ENCODE results near the gene MSX1. TPM values are rescaled to one million over a fixed set of nuclear protein-coding genes. Genes with fewer than 3 reads are reported as not detected.

The MSX1 gene
- total RNA-seq, 5 donors from 2014 or later (not counting 1 experiment from before 2014, with no cell fraction given), result not detected

- Mint-ChIP-seq H3K4me3 (no peak overlapping the region), H3K27ac (no peak overlapping the region), H3K9me3 (no peaks in the 10 kb centered on the region), H3K27me3 (peaks cover 39 to 52% of the 10 kb centered on the region in 2 donors), H3K36me3 (no peaks in the 10 kb centered on the region), H3K4me1 (peaks cover 0 to 3% (median 0%) of the 10 kb centered on the region in 3 donors)
- peaks cover 0 to 8% of the 10 kb centered on the region in 2 experiments for H3K4me1 ChIP-seq (ENCODE audit: control insufficient read depth in 1 of 2, extremely low read depth in 1 of 2, insufficient read depth in 2 of 2, low read length in 2 of 2)
- DNase-seq (no peak), ATAC-seq (replicated peaks in 1 of 4) (no peak)
- 39% methylated on average over 2 of the region's 7 CpGs for WGBS (ENCODE audit: insufficient coverage)
- CTCF ChIA-PET, result no interaction called here
- no peak overlapping the region for H3K4me3 ChIP-seq (ENCODE audit: control insufficient read depth in 1 of 2, extremely low read depth in 1 of 2, low read length in 1 of 2)
- H3K27ac ChIP-seq (ENCODE audit: low read length), result no peak overlapping the region
- POLR2A ChIA-PET, result no interaction called here
- no peaks in the 10 kb centered on the region for H3K9me3 ChIP-seq
- peaks cover 0 to 70% of the 10 kb centered on the region in 2 experiments for H3K27me3 ChIP-seq (replicated peaks in 1 of 2; ENCODE audit: control insufficient read depth in 2 of 2, extremely low read depth in 1 of 2, insufficient read depth in 2 of 2, low read length in 1 of 2)
- no peaks in the 10 kb centered on the region for H3K36me3 ChIP-seq (ENCODE audit: control insufficient read depth in 2 of 2, extremely low read depth in 1 of 2, insufficient read depth in 1 of 2, low read length in 1 of 2)
Measured at GRCh38 chr4:4847011-4847410, 12.5 kb upstream of the MSX1 start.

DNA sequence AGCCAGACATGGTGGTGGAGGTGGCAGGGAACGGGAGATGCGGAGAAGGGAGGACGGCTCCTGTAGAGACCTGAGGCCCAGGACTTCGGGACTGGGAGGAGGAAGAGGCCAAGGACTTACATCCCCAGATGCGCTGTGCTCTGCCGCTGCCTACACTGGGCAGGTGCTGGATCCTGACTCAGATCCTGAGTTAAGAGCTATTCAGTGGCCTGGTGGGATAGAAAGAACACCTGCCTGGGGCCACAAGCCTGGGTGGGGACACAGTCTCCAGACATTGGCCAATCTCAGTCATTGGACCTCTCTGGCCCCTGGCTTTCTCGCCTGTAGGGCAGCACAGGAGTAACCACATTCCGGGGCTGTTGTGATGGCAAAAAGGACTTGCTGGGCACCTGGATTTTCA lies 10.9 kb upstream of the MSX1 start:
- H3K27ac Mint-ChIP-seq, result no peak overlapping the region
- CTCF ChIA-PET, result no interaction called here

DNA sequence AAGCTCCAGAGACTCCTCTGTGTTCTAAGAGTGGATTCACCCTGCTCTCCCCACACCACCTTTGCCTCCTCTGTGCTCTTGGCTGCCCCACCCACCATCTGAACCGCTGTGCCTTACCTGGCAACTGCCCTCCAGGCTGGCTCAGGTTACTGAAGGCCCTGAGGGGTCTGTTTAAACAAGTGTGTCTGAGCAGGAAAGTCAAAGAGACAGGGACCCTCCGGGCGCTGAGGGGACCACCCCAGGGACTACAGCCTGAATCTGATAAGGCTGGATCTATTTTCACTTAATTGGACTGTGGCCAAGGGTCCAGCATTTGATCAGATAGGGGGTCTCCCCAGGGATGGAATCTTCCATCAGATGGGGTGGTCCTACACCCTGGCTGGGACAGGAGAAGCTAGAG lies 10.4 kb upstream of the MSX1 start:
- Mint-ChIP-seq H3K4me1 (peaks cover 11 to 13% (median 12%) of the 10 kb centered on the region in 3 donors), H3K36me3 (no peaks in the 10 kb centered on the region), H3K27me3 (peaks cover 39 to 66% of the 10 kb centered on the region in 2 donors), H3K27ac (no peak overlapping the region), H3K4me3 (no peak overlapping the region), H3K9me3 (no peaks in the 10 kb centered on the region)
- Histone ChIP-seq H3K4me1 (ENCODE audit: control insufficient read depth in 1 of 2, extremely low read depth in 1 of 2, insufficient read depth in 2 of 2, low read length in 2 of 2) (peaks cover 0 to 19% of the 10 kb centered on the region in 2 experiments), H3K36me3 (ENCODE audit: control insufficient read depth in 2 of 2, extremely low read depth in 1 of 2, insufficient read depth in 1 of 2, low read length in 1 of 2) (no peaks in the 10 kb centered on the region), H3K27me3 (replicated peaks in 1 of 2; ENCODE audit: control insufficient read depth in 2 of 2, extremely low read depth in 1 of 2, insufficient read depth in 2 of 2, low read length in 1 of 2) (peaks cover 0 to 79% of the 10 kb centered on the region in 2 experiments), H3K4me3 (ENCODE audit: control insufficient read depth in 1 of 2, extremely low read depth in 1 of 2, low read length in 1 of 2) (no peak overlapping the region), H3K9me3 (no peaks in the 10 kb centered on the region), H3K27ac (ENCODE audit: low read length) (no peak overlapping the region)
- ATAC-seq (replicated peaks in 1 of 4) (no peak), DNase-seq (no peak)
- CTCF ChIA-PET, result no interaction called here
- WGBS (ENCODE audit: insufficient coverage), result 80% methylated on average over 2 of the region's 3 CpGs
- POLR2A ChIA-PET, result no interaction called here

More for the DNA sequence above, 10.9 kb upstream of the MSX1 start:
- Histone ChIP-seq H3K36me3 (ENCODE audit: control insufficient read depth in 2 of 2, extremely low read depth in 1 of 2, insufficient read depth in 1 of 2, low read length in 1 of 2) (no peaks in the 10 kb centered on the region), H3K4me1 (ENCODE audit: control insufficient read depth in 1 of 2, extremely low read depth in 1 of 2, insufficient read depth in 2 of 2, low read length in 2 of 2) (peaks cover 0 to 14% of the 10 kb centered on the region in 2 experiments), H3K27me3 (replicated peaks in 1 of 2; ENCODE audit: control insufficient read depth in 2 of 2, extremely low read depth in 1 of 2, insufficient read depth in 2 of 2, low read length in 1 of 2) (peaks cover 0 to 79% of the 10 kb centered on the region in 2 experiments), H3K9me3 (no peaks in the 10 kb centered on the region), H3K27ac (ENCODE audit: low read length) (no peak overlapping the region), H3K4me3 (ENCODE audit: control insufficient read depth in 1 of 2, extremely low read depth in 1 of 2, low read length in 1 of 2) (no peak overlapping the region)
- Mint-ChIP-seq H3K9me3 (no peaks in the 10 kb centered on the region), H3K4me1 (peaks cover 10 to 11% (median 10%) of the 10 kb centered on the region in 3 donors), H3K36me3 (no peaks in the 10 kb centered on the region), H3K27me3 (peaks cover 39 to 63% of the 10 kb centered on the region in 2 donors), H3K4me3 (no peak overlapping the region)
- POLR2A ChIA-PET, result no interaction called here
- WGBS (ENCODE audit: insufficient coverage), result 74% methylated on average over 5 of the region's 8 CpGs
- ATAC-seq (replicated peaks in 1 of 4) (no peak), DNase-seq (no peak)

GRCh38 chr4:4849524-4850193 lies 9.8 kb upstream of the MSX1 start:
- no peak for ATAC-seq (replicated peaks in 1 of 4)
- no peaks in the 10 kb centered on the region for H3K36me3 Mint-ChIP-seq
- CTCF ChIA-PET, result interaction anchor here in 1 of 2 donors (0.7 kb wide), 1 partner anchor 10 kb away, joined by 4 read pairs; no protein-coding TSS in a partner anchor
- Histone ChIP-seq H3K4me3 (ENCODE audit: control insufficient read depth in 1 of 2, extremely low read depth in 1 of 2, low read length in 1 of 2) (no peak overlapping the region), H3K27ac (ENCODE audit: low read length) (no peak overlapping the region), H3K36me3 (ENCODE audit: control insufficient read depth in 2 of 2, extremely low read depth in 1 of 2, insufficient read depth in 1 of 2, low read length in 1 of 2) (no peaks in the 10 kb centered on the region), H3K27me3 (replicated peaks in 1 of 2; ENCODE audit: control insufficient read depth in 2 of 2, extremely low read depth in 1 of 2, insufficient read depth in 2 of 2, low read length in 1 of 2) (peaks cover 0 to 81% of the 10 kb centered on the region in 2 experiments), H3K4me1 (ENCODE audit: control insufficient read depth in 1 of 2, extremely low read depth in 1 of 2, insufficient read depth in 2 of 2, low read length in 2 of 2) (peaks cover 0 to 25% of the 10 kb centered on the region in 2 experiments), H3K9me3 (no peaks in the 10 kb centered on the region)
- peaks cover 43 to 68% of the 10 kb centered on the region in 2 donors for H3K27me3 Mint-ChIP-seq
- no peaks in the 10 kb centered on the region for H3K9me3 Mint-ChIP-seq
- WGBS (ENCODE audit: insufficient coverage), result 85% methylated on average over 6 of the region's 9 CpGs
- POLR2A ChIA-PET, result no interaction called here
- DNase-seq, result no peak
- H3K4me1 Mint-ChIP-seq, result peaks cover 12 to 16% (median 14%) of the 10 kb centered on the region in 3 donors
- no peak overlapping the region for H3K27ac Mint-ChIP-seq
- H3K4me3 Mint-ChIP-seq, result no peak overlapping the region

DNA sequence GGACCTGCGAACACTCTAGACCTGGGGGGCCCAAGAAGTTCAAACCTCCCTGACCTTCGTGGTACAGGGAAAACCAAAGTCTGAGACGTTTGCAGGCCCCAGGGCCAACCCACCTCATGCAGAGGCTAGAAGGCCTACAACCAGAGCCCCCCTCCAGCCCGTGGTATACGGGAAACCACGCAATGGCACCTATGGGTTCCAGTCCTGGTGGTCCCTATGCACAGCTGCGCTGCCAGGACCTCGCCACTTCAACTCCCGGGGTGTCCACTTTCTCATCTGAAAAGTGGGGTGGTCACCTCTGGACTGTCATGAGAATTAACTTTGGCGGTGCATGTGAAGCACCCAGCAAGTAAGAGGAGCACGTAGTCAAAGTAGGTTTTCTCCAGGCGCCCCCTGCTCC lies 8.4 kb upstream of the MSX1 start:
- Mint-ChIP-seq H3K27me3 (peaks cover 50 to 76% of the 10 kb centered on the region in 2 donors), H3K4me1 (peaks cover 18 to 23% (median 22%) of the 10 kb centered on the region in 3 donors), H3K36me3 (no peaks in the 10 kb centered on the region), H3K27ac (no peak overlapping the region), H3K4me3 (no peak overlapping the region), H3K9me3 (no peaks in the 10 kb centered on the region)
- peaks cover 0 to 39% of the 10 kb centered on the region in 2 experiments for H3K4me1 ChIP-seq (ENCODE audit: control insufficient read depth in 1 of 2, extremely low read depth in 1 of 2, insufficient read depth in 2 of 2, low read length in 2 of 2)
- no peaks in the 10 kb centered on the region for H3K9me3 ChIP-seq
- no peak overlapping the region for H3K27ac ChIP-seq (ENCODE audit: low read length)
- CTCF ChIA-PET, result no interaction called here
- peaks cover 0 to 88% of the 10 kb centered on the region in 2 experiments for H3K27me3 ChIP-seq (replicated peaks in 1 of 2; ENCODE audit: control insufficient read depth in 2 of 2, extremely low read depth in 1 of 2, insufficient read depth in 2 of 2, low read length in 1 of 2)
- H3K36me3 ChIP-seq (ENCODE audit: control insufficient read depth in 2 of 2, extremely low read depth in 1 of 2, insufficient read depth in 1 of 2, low read length in 1 of 2), result no peaks in the 10 kb centered on the region
- POLR2A ChIA-PET, result no interaction called here
- WGBS (ENCODE audit: insufficient coverage), result 85% methylated on average over 10 of the region's 12 CpGs
- H3K4me3 ChIP-seq (ENCODE audit: control insufficient read depth in 1 of 2, extremely low read depth in 1 of 2, low read length in 1 of 2), result no peak overlapping the region
- ATAC-seq (replicated peaks in 1 of 4), result no peak
- no peak for DNase-seq

- H3K27me3 Mint-ChIP-seq, result peaks cover 53 to 77% of the 10 kb centered on the region in 2 donors
- no peaks in the 10 kb centered on the region for H3K9me3 ChIP-seq
- no peak overlapping the region for H3K27ac ChIP-seq (ENCODE audit: low read length)
- no peak overlapping the region for H3K4me3 ChIP-seq (ENCODE audit: control insufficient read depth in 1 of 2, extremely low read depth in 1 of 2, low read length in 1 of 2)
- no peak for ATAC-seq (replicated peaks in 1 of 4)
- peaks cover 25 to 28% (median 27%) of the 10 kb centered on the region in 3 donors for H3K4me1 Mint-ChIP-seq
- no peaks in the 10 kb centered on the region for H3K36me3 Mint-ChIP-seq
- H3K27ac Mint-ChIP-seq, result no peak overlapping the region
- peaks cover 0 to 92% of the 10 kb centered on the region in 2 experiments for H3K27me3 ChIP-seq (replicated peaks in 1 of 2; ENCODE audit: control insufficient read depth in 2 of 2, extremely low read depth in 1 of 2, insufficient read depth in 2 of 2, low read length in 1 of 2)
- H3K4me1 ChIP-seq (ENCODE audit: control insufficient read depth in 1 of 2, extremely low read depth in 1 of 2, insufficient read depth in 2 of 2, low read length in 2 of 2), result peaks cover 0 to 46% of the 10 kb centered on the region in 2 experiments
- no peaks in the 10 kb centered on the region for H3K9me3 Mint-ChIP-seq
- ChIA-PET POLR2A (no interaction called here), CTCF (no interaction called here)
- DNase-seq, result no peak
- H3K4me3 Mint-ChIP-seq, result peak overlapping the region in 1 of 3 donors; percentile 83
- no peaks in the 10 kb centered on the region for H3K36me3 ChIP-seq (ENCODE audit: control insufficient read depth in 2 of 2, extremely low read depth in 1 of 2, insufficient read depth in 1 of 2, low read length in 1 of 2)
- 83% methylated on average over 2 of the region's 7 CpGs for WGBS (ENCODE audit: insufficient coverage)
Measured at GRCh38 chr4:4851906-4852305, 7.6 kb upstream of the MSX1 start.
